ENCODE results near the gene GRM3.

DNA sequence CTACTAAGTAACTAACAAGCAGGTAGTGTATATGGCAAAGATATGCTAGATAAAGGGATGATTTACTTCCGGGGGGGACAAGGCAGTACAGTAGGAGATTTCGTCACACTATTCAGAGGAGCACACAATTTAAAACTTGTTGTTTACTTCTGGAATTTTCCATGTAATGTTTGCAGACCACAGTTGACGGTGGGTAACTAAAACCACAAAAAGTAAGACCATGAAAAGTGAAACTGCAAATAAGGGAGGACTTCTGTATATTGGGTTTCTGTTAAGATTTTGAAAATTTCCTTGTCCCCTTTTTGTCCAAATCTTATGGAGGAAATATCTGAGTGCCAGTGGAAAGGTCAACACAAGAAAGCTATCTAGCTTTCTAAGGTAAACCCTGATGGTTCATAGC, 245.8 kb downstream of the GRM3 start:
- TF ChIP-seq POLR2AphosphoS5 (IDR thresholded peaks at IDR 0.05; ENCODE audit: borderline replicate concordance, low read depth, low read length): no peak
- TF ChIP-seq EZH2 (IDR thresholded peaks at IDR 0.05): no peak

Data from SK-N-MC (cell line).